Measurements from ENCODE around the gene SLC30A4. TPM values are rescaled to one million over a fixed set of nuclear protein-coding genes. Genes with fewer than 3 reads are reported as not detected.

The SLC30A4 gene
- total RNA-seq, 1 donor, result 16.0 TPM

- H3K4me3 ChIP-seq (ENCODE audit: low read depth, low read length), result no peak overlapping the region
- DNase-seq (ENCODE audit: low read depth), result no peak
- no peak for TF ChIP-seq CTCF (IDR thresholded peaks at IDR 0.05; ENCODE audit: insufficient read depth, low read depth, low read length)
These were observed 32.8 kb downstream of the SLC30A4 start for GRCh38 chr15:45489690-45490238.

- no peak for TF ChIP-seq CTCF (IDR thresholded peaks at IDR 0.05; ENCODE audit: insufficient read depth, low read depth, low read length)
- no peak overlapping the region for H3K4me3 ChIP-seq (ENCODE audit: low read depth, low read length)
- no peak for DNase-seq (ENCODE audit: low read depth)
These were observed 36.2 kb downstream of the SLC30A4 start for GRCh38 chr15:45486317-45486716.

DNA sequence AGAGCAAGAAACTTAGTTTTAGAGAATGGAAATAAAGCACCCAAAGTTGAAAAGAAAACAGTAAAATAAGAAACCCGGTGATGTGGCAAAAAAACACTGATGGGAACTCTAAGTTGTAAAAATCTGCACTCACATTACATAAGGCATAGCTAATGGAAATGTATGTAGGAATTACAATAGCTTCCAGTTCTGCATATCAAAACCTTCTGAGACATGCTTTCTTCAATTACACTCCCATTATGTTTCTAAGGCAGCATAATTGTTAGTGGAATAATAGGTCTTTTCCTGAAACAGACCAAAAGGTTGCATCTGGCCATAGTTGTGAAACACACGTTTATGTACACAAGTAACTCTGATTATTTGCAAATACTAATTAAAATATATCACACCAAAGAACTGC, 41.4 kb downstream of the SLC30A4 start:
- DNase-seq (ENCODE audit: low read depth), result no peak
- no peak for TF ChIP-seq CTCF (IDR thresholded peaks at IDR 0.05; ENCODE audit: insufficient read depth, low read depth, low read length)
- H3K4me3 ChIP-seq (ENCODE audit: low read depth, low read length), result no peak overlapping the region

GRCh38 chr15:45476410-45476809, 46.1 kb downstream of the SLC30A4 start:
- no peak overlapping the region for H3K4me3 ChIP-seq (ENCODE audit: low read depth, low read length)
- no peak for TF ChIP-seq CTCF (IDR thresholded peaks at IDR 0.05; ENCODE audit: insufficient read depth, low read depth, low read length)
- DNase-seq (ENCODE audit: low read depth), result no peak

GRCh38 chr15:45474799-45475198, 47.8 kb downstream of the SLC30A4 start:
- TF ChIP-seq CTCF (IDR thresholded peaks at IDR 0.05; ENCODE audit: insufficient read depth, low read depth, low read length), result no peak
- no peak for DNase-seq (ENCODE audit: low read depth)
- H3K4me3 ChIP-seq (ENCODE audit: low read depth, low read length), result no peak overlapping the region

DNA sequence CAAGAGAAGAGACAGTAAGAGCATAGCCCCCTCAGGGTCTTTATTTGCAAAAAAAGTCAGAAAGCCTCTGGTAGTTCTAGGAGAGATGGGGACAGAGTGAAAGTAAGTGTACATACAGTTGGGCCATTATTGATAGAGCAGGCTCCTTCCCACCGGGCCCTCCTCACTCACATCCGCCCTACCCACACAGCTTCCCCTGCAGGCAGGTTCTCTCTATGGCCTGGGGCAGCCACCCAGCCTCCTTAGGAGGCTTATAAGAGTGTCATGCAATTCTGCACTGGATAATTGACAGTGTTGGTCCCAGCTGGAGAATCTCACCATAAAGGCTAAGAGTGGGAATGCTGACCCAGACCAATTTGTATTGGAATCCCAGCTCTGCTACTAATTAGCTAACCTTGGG, 49.5 kb downstream of the SLC30A4 start:
- no peak overlapping the region for H3K4me3 ChIP-seq (ENCODE audit: low read depth, low read length)
- DNase-seq (ENCODE audit: low read depth), result no peak

More for the DNA sequence above, 49.5 kb downstream of the SLC30A4 start:
- no peak for TF ChIP-seq CTCF (IDR thresholded peaks at IDR 0.05; ENCODE audit: insufficient read depth, low read depth, low read length)
